Measurements from ENCODE around the gene SUMO2. TPM values are rescaled to one million over a fixed set of nuclear protein-coding genes. Genes with fewer than 3 reads are reported as not detected.
A peak's percentile ranks its signal among the peaks of the same experiment; 100 is the strongest.
"Not testable (repeated sequence)": the region's sequence is repeated elsewhere in the genome, so short reads cannot be mapped to it uniquely, and the experiment has no call there.

Gene SUMO2
- total RNA-seq, 4 donors from 2014 or later, result 38.1 to 62.9 (median 59.8) TPM

GRCh38 chr17:75159196-75160031, 23.3 kb downstream of the SUMO2 start:
- Histone ChIP-seq H3K4me3 (no peak overlapping the region), H3K36me3 (peaks cover 0 to 22% (median 0%) of the 10 kb centered on the region in 3 donors), H3K9me3 (no peaks in the 10 kb centered on the region), H3K4me1 (peaks cover 0 to 4% (median 0%) of the 10 kb centered on the region in 4 donors), H3K27ac (no peak overlapping the region), H3K27me3 (no peaks in the 10 kb centered on the region)
- 86 to 90% methylated on average over 4 of the region's 4 CpGs for WGBS, 2 donors
- DNase-seq (ENCODE audit: low spot score in 2 of 2), result no peak
- TF ChIP-seq POLR2A (IDR thresholded peaks at IDR 0.05) (no peak), EP300 (IDR thresholded peaks at IDR 0.05) (no peak), CTCF (IDR thresholded peaks at IDR 0.05) (no peak)

GRCh38 chr17:75158480-75158879, 24.3 kb downstream of the SUMO2 start:
- not testable (repeated sequence) for H3K27me3 ChIP-seq; H3K9me3 ChIP-seq; H3K4me3 ChIP-seq; H3K4me1 ChIP-seq; DNase-seq (ENCODE audit: low spot score in 2 of 2); H3K27ac ChIP-seq
- H3K36me3 ChIP-seq, result peaks cover 0 to 16% (median 0%) of the 10 kb centered on the region in 3 donors
- 89 to 93% methylated on average over 8 of the region's 8 CpGs for WGBS, 2 donors

GRCh38 chr17:75155191-75155601, 27.6 kb downstream of the SUMO2 start:
- Histone ChIP-seq H3K9me3 (no peaks in the 10 kb centered on the region), H3K4me3 (no peak overlapping the region), H3K4me1 (peaks cover 0 to 19% (median 13%) of the 10 kb centered on the region in 4 donors), H3K27me3 (no peaks in the 10 kb centered on the region), H3K27ac (peak overlapping the region in 2 of 4 donors; percentile 45 to 74), H3K36me3 (peaks cover 0 to 10% (median 0%) of the 10 kb centered on the region in 3 donors)
- 90 to 92% methylated on average over 3 of the region's 3 CpGs for WGBS, 2 donors
- no peak for DNase-seq (ENCODE audit: low spot score in 2 of 2)
- TF ChIP-seq CTCF (IDR thresholded peaks at IDR 0.05) (no peak), EP300 (IDR thresholded peaks at IDR 0.05) (no peak), POLR2A (IDR thresholded peaks at IDR 0.05) (no peak)

GRCh38 chr17:75154195-75155106, 28.3 kb downstream of the SUMO2 start, which contains the start of gene JPT1:
Gene JPT1, minus strand, starts transcription at chr17:75154512. Its CDS starts 115 bp downstream, at chr17:75154397.
- peak within 1 kb of the TSS in 3 of 4 donors; percentile 39 to 81 (median 74) for H3K27ac ChIP-seq
- no peaks in the 10 kb centered on the region for H3K9me3 ChIP-seq
- TF ChIP-seq EP300 (IDR thresholded peaks at IDR 0.05) (peak; percentile 70 to 98), CTCF (IDR thresholded peaks at IDR 0.05) (peak in 1 of 5 experiments; percentile 36), POLR2A (IDR thresholded peaks at IDR 0.05) (peak; percentile 97 to 98)
- DNase-seq (ENCODE audit: low spot score in 2 of 2), result peak; percentile 96 to 97
- WGBS, 2 donors, result 5 to 7% methylated on average over 17 to 28 of the region's 67 CpGs
- no peaks in the 10 kb centered on the region for H3K27me3 ChIP-seq
- H3K4me1 ChIP-seq, result peaks cover 0 to 19% (median 13%) of the 10 kb centered on the region in 4 donors
- H3K4me3 ChIP-seq, result peak within 1 kb of the TSS; percentile 40 to 88 (median 76)
- peaks cover 0 to 6% (median 0%) of the 10 kb centered on the region in 3 donors for H3K36me3 ChIP-seq

GRCh38 chr17:75153780-75154194, 29.0 kb downstream of the SUMO2 start:
- no peaks in the 10 kb centered on the region for H3K27me3 ChIP-seq
- TF ChIP-seq CTCF (IDR thresholded peaks at IDR 0.05), result no peak
- TF ChIP-seq EP300 (IDR thresholded peaks at IDR 0.05), result no peak
- no peak for TF ChIP-seq POLR2A (IDR thresholded peaks at IDR 0.05)
- H3K36me3 ChIP-seq, result peaks cover 0 to 6% (median 0%) of the 10 kb centered on the region in 3 donors
- H3K4me3 ChIP-seq, result peak overlapping the region; percentile 40 to 88 (median 76)
- no peak for DNase-seq (ENCODE audit: low spot score in 2 of 2)
- peak overlapping the region in 2 of 4 donors; percentile 74 to 81 for H3K27ac ChIP-seq
- H3K9me3 ChIP-seq, result no peaks in the 10 kb centered on the region
- H3K4me1 ChIP-seq, result peaks cover 0 to 19% (median 13%) of the 10 kb centered on the region in 4 donors
- WGBS, 2 donors, result 0 to 2% methylated on average over 27 to 30 of the region's 35 CpGs
